ENCODE data around the gene BUB1B.

DNA sequence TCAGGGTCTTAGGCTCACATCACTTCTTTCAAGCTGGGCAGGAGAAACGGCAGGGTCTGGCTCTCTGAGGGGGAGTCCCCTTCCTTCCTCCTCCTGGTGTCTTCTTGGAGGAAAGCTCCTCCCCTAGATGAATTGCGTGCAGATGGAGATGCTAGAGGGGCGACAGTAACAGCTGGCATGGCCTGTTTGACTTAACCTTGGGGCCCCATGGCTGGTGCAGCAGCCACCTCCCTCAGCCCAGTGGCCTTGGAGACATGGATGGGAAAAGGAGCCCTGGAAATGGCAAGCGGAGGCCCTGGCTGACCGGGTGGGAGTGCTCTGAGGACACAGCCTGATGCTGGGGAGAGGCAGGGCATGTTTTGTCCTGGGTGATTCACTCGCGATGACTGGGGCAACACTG, 98.2 kb downstream of the BUB1B start:
- no peak for TF ChIP-seq EZH2 (IDR thresholded peaks at IDR 0.05; ENCODE audit: borderline replicate concordance, low read length)
- TF ChIP-seq, protein P1, sequence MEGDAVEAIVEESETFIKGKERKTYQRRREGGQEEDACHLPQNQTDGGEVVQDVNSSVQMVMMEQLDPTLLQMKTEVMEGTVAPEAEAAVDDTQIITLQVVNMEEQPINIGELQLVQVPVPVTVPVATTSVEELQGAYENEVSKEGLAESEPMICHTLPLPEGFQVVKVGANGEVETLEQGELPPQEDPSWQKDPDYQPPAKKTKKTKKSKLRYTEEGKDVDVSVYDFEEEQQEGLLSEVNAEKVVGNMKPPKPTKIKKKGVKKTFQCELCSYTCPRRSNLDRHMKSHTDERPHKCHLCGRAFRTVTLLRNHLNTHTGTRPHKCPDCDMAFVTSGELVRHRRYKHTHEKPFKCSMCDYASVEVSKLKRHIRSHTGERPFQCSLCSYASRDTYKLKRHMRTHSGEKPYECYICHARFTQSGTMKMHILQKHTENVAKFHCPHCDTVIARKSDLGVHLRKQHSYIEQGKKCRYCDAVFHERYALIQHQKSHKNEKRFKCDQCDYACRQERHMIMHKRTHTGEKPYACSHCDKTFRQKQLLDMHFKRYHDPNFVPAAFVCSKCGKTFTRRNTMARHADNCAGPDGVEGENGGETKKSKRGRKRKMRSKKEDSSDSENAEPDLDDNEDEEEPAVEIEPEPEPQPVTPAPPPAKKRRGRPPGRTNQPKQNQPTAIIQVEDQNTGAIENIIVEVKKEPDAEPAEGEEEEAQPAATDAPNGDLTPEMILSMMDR (conservative IDR thresholded peaks at IDR 0.05 in 1 of 2, IDR thresholded peaks at IDR 0.05 in 1 of 2; ENCODE audit: extremely low read depth in 1 of 2, insufficient read depth in 1 of 2, low read depth in 1 of 2, low read length in 2 of 2): no peak

Data from mammary epithelial cell (primary cell).